Pons (tissue), 1 donor: ENCODE data around the gene ZNF675.
"Not testable (repeated sequence)": the region's sequence is repeated elsewhere in the genome, so short reads cannot be mapped to it uniquely, and the experiment has no call there.

Experiments used
- DNase-seq: peaks from one replicate; pipeline ENCODE4 v3.0.0-alpha.2; 2016; ENCODE audit warnings: low spot score

ZNF675 gene

GRCh38 chr19:23686621-23687423 is at the start of gene ZNF675:
Gene ZNF675, minus strand, starts transcription at chr19:23687212. Its CDS starts 179 bp downstream, at chr19:23687033.
- peak; percentile 96 for DNase-seq

GRCh38 chr19:23730729-23731465 is 43.9 kb upstream of the ZNF675 start:
- DNase-seq, result not testable (repeated sequence)

- not testable (repeated sequence) for DNase-seq
Observed at GRCh38 chr19:23724161-23724560, 37.1 kb upstream of the ZNF675 start.

- DNase-seq, result no peak
Observed at GRCh38 chr19:23718802-23719201, 31.8 kb upstream of the ZNF675 start.

- DNase-seq, result no peak
Observed at GRCh38 chr19:23716792-23717191, 29.8 kb upstream of the ZNF675 start.

- DNase-seq, result no peak
Observed at GRCh38 chr19:23709347-23709746, 22.3 kb upstream of the ZNF675 start.

- DNase-seq, result no peak
Observed at GRCh38 chr19:23706657-23707056, 19.6 kb upstream of the ZNF675 start.

- DNase-seq, result no peak
Observed at GRCh38 chr19:23699521-23699860, 12.5 kb upstream of the ZNF675 start.

GRCh38 chr19:23698711-23699520 is 11.9 kb upstream of the ZNF675 start:
- DNase-seq, result no peak

- DNase-seq, result not testable (repeated sequence)
Observed at GRCh38 chr19:23692937-23693336, 5.9 kb upstream of the ZNF675 start.

- DNase-seq, result no peak
Observed at GRCh38 chr19:23673132-23673531, 13.9 kb downstream of the ZNF675 start.

- DNase-seq, result not testable (repeated sequence)
Observed at GRCh38 chr19:23668606-23669005, 18.4 kb downstream of the ZNF675 start.

- no peak for DNase-seq
Observed at GRCh38 chr19:23665651-23666410, 21.2 kb downstream of the ZNF675 start.

GRCh38 chr19:23649817-23650216 is 37.2 kb downstream of the ZNF675 start:
- not testable (repeated sequence) for DNase-seq
